Heart left ventricle (tissue), 16 donors: ENCODE data around the gene MNAT1. TPM values are rescaled to one million over a fixed set of nuclear protein-coding genes. Genes with fewer than 3 reads are reported as not detected.
"Not testable (repeated sequence)": the region's sequence is repeated elsewhere in the genome, so short reads cannot be mapped to it uniquely, and the experiment has no call there.

Experiments used
- ATAC-seq, 4 donors: fragments of 200-7000 bp; cut with Tn5 transposase; one replicate each; pipeline ENCODE4 v1.9.1; 2020 to 2022; ENCODE audit warnings: moderate library complexity in 4 of 4, mild to moderate bottlenecking in 3 of 4, moderate number of reproducible peaks in 1 of 4
- DNase-seq, 5 donors: peaks; one replicate each; pipeline ENCODE4 v3.0.0-alpha.2; 2020
- H3K27ac ChIP-seq, 12 donors: fragments of 200-600 bp; sonication (generic) in 4 of 12; one replicate each; pipeline versions ENCODE4 v1.5.0 to v1.8.0; 2016 to 2022; ENCODE audit warnings: mild to moderate bottlenecking in 2 of 12
- H3K27me3 ChIP-seq, 9 donors: fragments of 200-600 bp; sonication (generic) in 2 of 9; one replicate each; pipeline versions ENCODE4 v1.5.1 to v1.8.0; 2016 to 2022; ENCODE audit warnings: mild to moderate bottlenecking in 3 of 9
- H3K36me3 ChIP-seq, 9 donors: fragments of 200-600 bp; sonication (generic) in 2 of 9; one replicate each; pipeline versions ENCODE4 v1.5.0 to v1.8.0; 2018 to 2022; ENCODE audit warnings: mild to moderate bottlenecking in 2 of 9
- H3K4me1 ChIP-seq, 12 donors: fragments of 200-600 bp; sonication (generic) in 4 of 12; one replicate each; pipeline versions ENCODE4 v1.5.0 to v1.8.0; 2016 to 2022; ENCODE audit warnings: mild to moderate bottlenecking in 3 of 12
- H3K4me3 ChIP-seq, 12 donors: fragments of 200-600 bp; sonication (generic) in 4 of 12; one replicate each; pipeline versions ENCODE4 v1.5.0 to v1.8.0; 2017 to 2022; ENCODE audit warnings: mild to moderate bottlenecking in 9 of 12, moderate library complexity in 4 of 12
- H3K9me3 ChIP-seq, 12 donors: fragments of 200-600 bp; sonication (generic) in 4 of 12; one replicate each; pipeline versions ENCODE4 v1.5.0 to v1.8.0; 2016 to 2022; ENCODE audit warnings: mild to moderate bottlenecking in 1 of 12
- POLR2A ChIP-seq, 2 donors: fragments of 450-650 bp; IDR thresholded peaks; one replicate each; pipeline ENCODE4 v1.6.1; 2017; ENCODE audit warnings: antibody characterized with exemption in 2 of 2, mild to moderate bottlenecking in 2 of 2, moderate library complexity in 2 of 2
- WGBS, 4 donors: extraction: QIAGEN DNeasy Blood & Tissue Kit in 2 of 4; methylation state at CpG; one replicate each; pipeline versions ENCODE4 v1.1.5 to v1.1.7; 2013 to 2018; 5-methylcytosine and 5-hydroxymethylcytosine counted together
- intact Hi-C, 10 donors: fragments of 100-400 bp; cut with DNase I; formaldehyde crosslinking; loops; one replicate each; pipeline versions ENCODE4 v1.11.1 to v1.14.2; 2022
- polyA plus RNA-seq, 2 donors: library from polyadenylated mRNA; stranded (reverse); fragments of 200-250 nt; gene quantifications; one replicate each; pipeline ENCODE4 v1.2.3, GENCODE V29; 2013
- total RNA-seq, 9 donors: library from RNA; depleted of rRNA in 2 of 9; stranded (reverse); fragments of >200 nt in 2 of 9; fragmentation: NEBNext Ultra II Directional in 3 of 9; extraction: Animal tissue kit (Norgen Biotek cat#: 25700) in 3 of 9; gene quantifications; one replicate each; pipeline versions ENCODE4 v1.1.0 to v1.2.4, GENCODE V29; 2016 to 2023
- TF ChIP-seq, protein P1 (sequence below), 12 donors: fragments of 200-600 bp; sonication (generic) in 4 of 12; IDR thresholded peaks; one replicate each; pipeline versions ENCODE4 v1.5.0 to v1.8.0; 2018 to 2022; ENCODE audit warnings: antibody characterized with exemption in 12 of 12, mild to moderate bottlenecking in 5 of 12
- donor health status: ischemic (EF 13 %, LVEDD 7.1; RV severe dilation, severe dysfunction).
- donor health status: healthy with polysubstance abuse.
- donor health status: DM: no; HTN: yes; CAD: no.
- donor health status: DM: no; HTN: no; CAD: no.
- donor health status: ischemic (EF 25% LVEDD 6.9; RV normal size, moderate dysfunction).
- donor health status: ischemic (EF 25% LVEDD 5.7; RV mildly dilated, moderate dysfunction).
- donor health status: healthy.
- donor health status: DM: yes; HTN: yes; CAD: no.
- donor health status: ischemic (EF 35%, LVEDD 5.7; RV mildly dilated, moderate dysfunction).
- donor health status: nonischemic (EF 11% LVEDD 7.7; RV severe dilation, severe dysfunction).
- donor health status: DM: yes; HTN: yes; CAD: no.
- donor health status: PGD.
- donor health status: ischemic (EF 29% LVEDD 5.4; RV normal size, mild dysfunction).
- donor health status: nonischemic (EF 23%, LVEDD 6.1; RV moderate dilation, normal function).

Gene MNAT1
- total and polyA plus RNA-seq, 11 donors = 18.9 to 32.6 (median 27.0) TPM

DNA sequence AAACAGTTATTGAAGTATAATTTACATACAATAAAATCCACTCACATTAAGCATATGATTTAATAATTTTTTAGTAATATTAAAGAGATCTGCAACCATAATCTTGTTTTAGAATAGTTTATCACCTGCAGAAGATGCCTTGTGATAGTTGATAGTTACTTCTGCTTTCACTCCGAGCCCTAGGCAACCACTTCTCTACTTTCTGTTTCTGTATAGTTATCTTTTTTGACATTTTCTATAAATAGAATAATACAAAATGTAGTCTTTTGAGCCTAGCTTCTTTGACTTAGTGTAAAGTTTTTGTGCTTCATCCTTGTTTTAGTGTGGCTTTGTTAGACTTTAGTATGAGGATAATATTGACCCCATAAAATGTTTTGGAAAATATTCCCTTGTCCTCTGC, 111.0 kb downstream of the MNAT1 start:
- WGBS, 4 donors = 41 to 78% (median 76%) methylated on average over 1 of the region's 1 CpG
- H3K4me1 ChIP-seq = peaks cover 0 to 10% (median 0%) of the 10 kb centered on the region in 12 donors
- no peak for TF ChIP-seq POLR2A (IDR thresholded peaks at IDR 0.05)
- peaks cover 0 to 22% (median 10%) of the 10 kb centered on the region in 12 donors for H3K9me3 ChIP-seq
- ATAC-seq (no peak), DNase-seq (no peak)
- intact Hi-C loops = no loop called here
- H3K36me3 ChIP-seq = peaks cover 0 to 12% (median 0%) of the 10 kb centered on the region in 9 donors
- no peak overlapping the region for H3K27ac ChIP-seq
- no peak overlapping the region for H3K4me3 ChIP-seq
- no peaks in the 10 kb centered on the region for H3K27me3 ChIP-seq

DNA sequence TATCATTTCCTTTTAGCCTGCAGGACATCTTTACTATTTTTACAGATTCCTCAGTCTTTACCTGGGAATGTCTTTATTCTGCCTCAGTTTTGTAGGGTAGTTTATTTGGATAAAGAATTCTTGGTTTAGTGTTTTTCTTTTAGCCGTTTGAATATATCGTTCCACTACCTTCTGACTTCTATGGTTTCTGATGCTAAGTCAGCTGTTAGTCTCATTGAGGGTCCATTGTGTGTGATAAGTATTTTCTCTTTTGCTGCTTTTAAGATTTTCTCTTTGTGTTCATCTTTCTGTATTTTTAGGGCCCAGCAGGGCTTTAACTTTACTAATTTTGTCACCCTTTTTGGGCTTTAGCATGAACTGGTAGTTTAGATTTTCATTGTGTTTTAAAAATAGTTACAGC, 113.5 kb downstream of the MNAT1 start:
- WGBS, 4 donors = 93 to 97% (median 96%) methylated on average over 2 of the region's 2 CpGs
- Histone ChIP-seq H3K4me1 (peaks cover 0 to 10% (median 0%) of the 10 kb centered on the region in 12 donors), H3K27me3 (no peaks in the 10 kb centered on the region), H3K27ac (no peak overlapping the region), H3K4me3 (no peak overlapping the region), H3K36me3 (peaks cover 0 to 23% (median 0%) of the 10 kb centered on the region in 9 donors), H3K9me3 (peaks cover 0 to 25% (median 10%) of the 10 kb centered on the region in 12 donors)
- intact Hi-C loops = no loop called here
- no peak for ATAC-seq
- DNase-seq = no peak
- TF ChIP-seq POLR2A (IDR thresholded peaks at IDR 0.05) = no peak
- TF ChIP-seq, protein P1, sequence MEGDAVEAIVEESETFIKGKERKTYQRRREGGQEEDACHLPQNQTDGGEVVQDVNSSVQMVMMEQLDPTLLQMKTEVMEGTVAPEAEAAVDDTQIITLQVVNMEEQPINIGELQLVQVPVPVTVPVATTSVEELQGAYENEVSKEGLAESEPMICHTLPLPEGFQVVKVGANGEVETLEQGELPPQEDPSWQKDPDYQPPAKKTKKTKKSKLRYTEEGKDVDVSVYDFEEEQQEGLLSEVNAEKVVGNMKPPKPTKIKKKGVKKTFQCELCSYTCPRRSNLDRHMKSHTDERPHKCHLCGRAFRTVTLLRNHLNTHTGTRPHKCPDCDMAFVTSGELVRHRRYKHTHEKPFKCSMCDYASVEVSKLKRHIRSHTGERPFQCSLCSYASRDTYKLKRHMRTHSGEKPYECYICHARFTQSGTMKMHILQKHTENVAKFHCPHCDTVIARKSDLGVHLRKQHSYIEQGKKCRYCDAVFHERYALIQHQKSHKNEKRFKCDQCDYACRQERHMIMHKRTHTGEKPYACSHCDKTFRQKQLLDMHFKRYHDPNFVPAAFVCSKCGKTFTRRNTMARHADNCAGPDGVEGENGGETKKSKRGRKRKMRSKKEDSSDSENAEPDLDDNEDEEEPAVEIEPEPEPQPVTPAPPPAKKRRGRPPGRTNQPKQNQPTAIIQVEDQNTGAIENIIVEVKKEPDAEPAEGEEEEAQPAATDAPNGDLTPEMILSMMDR (IDR thresholded peaks at IDR 0.05) = no peak

DNA sequence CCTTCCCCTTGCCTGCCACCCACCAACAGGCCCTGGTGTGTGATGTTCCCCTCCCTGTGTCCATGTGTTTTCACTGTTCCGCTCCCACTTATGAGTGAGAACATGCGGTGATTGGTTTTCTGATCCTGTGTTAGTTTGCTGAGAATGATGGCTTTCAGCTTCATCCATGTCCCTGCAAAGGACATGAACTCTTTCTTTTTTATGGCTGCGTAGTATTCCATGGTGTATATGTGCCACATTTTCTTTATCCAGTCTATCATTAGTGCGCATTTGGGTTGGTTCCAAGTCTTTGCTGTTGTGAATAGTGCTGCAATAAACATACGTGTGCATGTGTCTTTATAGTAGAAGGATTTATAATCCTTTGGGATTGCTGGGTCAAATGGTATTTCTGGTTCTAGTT, 117.1 kb downstream of the MNAT1 start:
- intact Hi-C loops, H3K4me3 ChIP-seq, DNase-seq, H3K27ac ChIP-seq, ATAC-seq, H3K27me3 ChIP-seq, H3K4me1 ChIP-seq: not testable (repeated sequence)
- Histone ChIP-seq H3K36me3 (peaks cover 0 to 32% (median 0%) of the 10 kb centered on the region in 9 donors), H3K9me3 (peaks cover 0 to 29% (median 10%) of the 10 kb centered on the region in 12 donors)
- WGBS, 4 donors = 97 to 98% (median 97%) methylated on average over 5 of the region's 5 CpGs

DNA sequence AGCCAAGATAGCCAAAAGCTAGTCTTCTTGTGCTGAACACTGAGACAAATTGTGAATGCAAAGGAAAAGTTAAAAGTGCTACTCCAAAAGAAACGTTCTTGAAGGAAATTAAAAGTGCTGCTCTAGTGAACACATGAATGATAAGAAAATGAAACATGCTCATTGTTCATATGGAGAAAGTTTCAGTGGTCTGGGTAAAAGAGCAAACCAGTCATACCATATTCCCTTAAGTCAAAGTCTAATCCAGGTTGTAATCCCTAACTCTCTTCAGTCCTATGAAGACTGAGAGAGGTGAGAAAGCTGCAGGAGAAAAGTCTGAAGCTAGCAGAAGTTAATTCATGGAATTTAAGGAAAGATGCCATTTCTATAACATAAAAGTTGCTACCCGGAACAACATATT, 121.5 kb downstream of the MNAT1 start:
- Histone ChIP-seq H3K4me1 (no peaks in the 10 kb centered on the region), H3K9me3 (peaks cover 0 to 18% (median 0%) of the 10 kb centered on the region in 12 donors), H3K36me3 (peaks cover 0 to 19% (median 0%) of the 10 kb centered on the region in 9 donors), H3K27me3 (no peaks in the 10 kb centered on the region), H3K27ac (no peak overlapping the region), H3K4me3 (no peak overlapping the region)
- ATAC-seq = no peak
- DNase-seq = no peak
- WGBS, 4 donors = 85 to 90% (median 86%) methylated on average over 2 of the region's 2 CpGs
- TF ChIP-seq, protein P1 (IDR thresholded peaks at IDR 0.05) = no peak
- no peak for TF ChIP-seq POLR2A (IDR thresholded peaks at IDR 0.05)
- intact Hi-C loops = no loop called here

DNA sequence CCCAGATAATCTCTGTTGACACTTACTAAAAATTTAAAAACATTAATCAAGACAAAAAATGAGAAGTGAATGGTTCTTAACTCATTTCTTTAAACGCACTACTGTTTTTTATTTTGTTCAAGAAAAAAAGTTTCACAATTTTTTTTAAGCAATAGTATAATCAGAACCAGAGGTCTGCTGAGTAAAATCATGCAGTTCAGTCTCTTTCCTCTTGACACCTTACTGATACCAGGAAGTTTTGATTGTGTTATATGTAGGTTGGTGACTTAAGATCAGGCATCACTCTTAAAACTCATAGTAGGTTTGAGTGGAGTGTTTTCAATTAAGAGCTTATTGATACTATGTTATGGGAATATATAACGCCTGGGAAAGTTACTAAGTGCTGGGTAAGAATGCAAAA, 125.0 kb downstream of the MNAT1 start:
- intact Hi-C loops = no loop called here
- no peak overlapping the region for H3K4me3 ChIP-seq
- ATAC-seq (no peak), DNase-seq (no peak)
- TF ChIP-seq, protein P1 (IDR thresholded peaks at IDR 0.05) = no peak
- no peak for TF ChIP-seq POLR2A (IDR thresholded peaks at IDR 0.05)
- H3K27me3 ChIP-seq = no peaks in the 10 kb centered on the region
- H3K9me3 ChIP-seq = peaks cover 0 to 14% (median 0%) of the 10 kb centered on the region in 12 donors
- H3K4me1 ChIP-seq = peaks cover 0 to 15% (median 8%) of the 10 kb centered on the region in 12 donors
- peaks cover 0 to 8% (median 0%) of the 10 kb centered on the region in 9 donors for H3K36me3 ChIP-seq
- 92 to 97% (median 95%) methylated on average over 2 of the region's 2 CpGs for WGBS, 4 donors
- no peak overlapping the region for H3K27ac ChIP-seq
